Neural crest cell (in vitro differentiated cells): Measurements from ENCODE around the gene SH3YL1. TPM values are rescaled to one million over a fixed set of nuclear protein-coding genes. Genes with fewer than 3 reads are reported as not detected.

Source experiments
- DNase-seq: peaks from one replicate; pipeline ENCODE4 v3.0.0; 2021; ENCODE audit warnings: low read depth, mixed read lengths, low spot score
- H3K27ac Mint-ChIP-seq: one replicate; pipeline ENCODE4 v1.8.0; 2021; ENCODE audit warnings: mild to moderate bottlenecking, mixed read lengths; ENCODE audit not compliant: unreplicated experiment
- H3K27me3 Mint-ChIP-seq: 2 replicates; pipeline ENCODE4 v1.8.0; 2021; ENCODE audit warnings: low read depth, mild to moderate bottlenecking, mixed read lengths
- H3K36me3 Mint-ChIP-seq: 2 replicates; pipeline ENCODE4 v1.8.0; 2021; ENCODE audit warnings: low read depth, mild to moderate bottlenecking, mixed read lengths
- H3K4me1 Mint-ChIP-seq: 2 replicates; pipeline ENCODE4 v1.8.0; 2021; ENCODE audit warnings: mixed read lengths
- H3K4me3 Mint-ChIP-seq: one replicate; pipeline ENCODE4 v1.8.0; 2021; ENCODE audit warnings: mild to moderate bottlenecking, mixed read lengths
- H3K9me3 Mint-ChIP-seq: 2 replicates; pipeline ENCODE4 v1.8.0; 2021; ENCODE audit warnings: mixed read lengths
- CTCF ChIP-seq: fragments of 200-600 bp; sonication (generic); conservative IDR thresholded peaks from 2 replicates; pipeline ENCODE4 v1.5.0; 2021; ENCODE audit warnings: antibody characterized with exemption, mild to moderate bottlenecking
- total RNA-seq: library from RNA; stranded (reverse); gene quantifications from 2 replicates; pipeline ENCODE4 v1.2.1, GENCODE V29; 2021

Gene SH3YL1
- total RNA-seq, 1 donor from 2014 or later: 31.8 TPM

- Mint-ChIP-seq H3K36me3 (peaks cover 19% of the 10 kb centered on the region), H3K4me3 (no peak overlapping the region), H3K27ac (no peak overlapping the region), H3K4me1 (no peaks in the 10 kb centered on the region), H3K9me3 (no peaks in the 10 kb centered on the region), H3K27me3 (no peaks in the 10 kb centered on the region)
- DNase-seq: no peak
- no peak for TF ChIP-seq CTCF
These were observed 10.7 kb upstream of the SH3YL1 start for GRCh38 chr2:274503-274902.

GRCh38 chr2:273333-273732, 9.5 kb upstream of the SH3YL1 start:
- Mint-ChIP-seq H3K4me1 (no peaks in the 10 kb centered on the region), H3K27ac (no peak overlapping the region), H3K9me3 (no peaks in the 10 kb centered on the region), H3K4me3 (no peak overlapping the region), H3K36me3 (peaks cover 16% of the 10 kb centered on the region), H3K27me3 (no peaks in the 10 kb centered on the region)
- no peak for DNase-seq
- TF ChIP-seq CTCF: no peak

- no peak for TF ChIP-seq CTCF
- H3K36me3 Mint-ChIP-seq: peaks cover 7% of the 10 kb centered on the region
- H3K4me3 Mint-ChIP-seq: no peak overlapping the region
- H3K27me3 Mint-ChIP-seq: no peaks in the 10 kb centered on the region
- DNase-seq: no peak
- peaks cover 11% of the 10 kb centered on the region for H3K4me1 Mint-ChIP-seq
- no peaks in the 10 kb centered on the region for H3K9me3 Mint-ChIP-seq
- H3K27ac Mint-ChIP-seq: no peak overlapping the region
These were observed 8.1 kb upstream of the SH3YL1 start for GRCh38 chr2:271917-272316.

GRCh38 chr2:270861-271260, 7.0 kb upstream of the SH3YL1 start:
- Mint-ChIP-seq H3K4me1 (peaks cover 22% of the 10 kb centered on the region), H3K27me3 (no peaks in the 10 kb centered on the region), H3K9me3 (no peaks in the 10 kb centered on the region), H3K36me3 (peaks cover 5% of the 10 kb centered on the region), H3K27ac (no peak overlapping the region), H3K4me3 (no peak overlapping the region)
- no peak for TF ChIP-seq CTCF
- no peak for DNase-seq

GRCh38 chr2:269356-270030, 5.7 kb upstream of the SH3YL1 start:
- H3K4me3 Mint-ChIP-seq: no peak overlapping the region
- H3K9me3 Mint-ChIP-seq: no peaks in the 10 kb centered on the region
- peaks cover 5% of the 10 kb centered on the region for H3K36me3 Mint-ChIP-seq
- no peak for TF ChIP-seq CTCF
- peaks cover 30% of the 10 kb centered on the region for H3K4me1 Mint-ChIP-seq
- H3K27me3 Mint-ChIP-seq: no peaks in the 10 kb centered on the region
- DNase-seq: no peak
- H3K27ac Mint-ChIP-seq: no peak overlapping the region
